ENCODE measurements around the gene SMO.
"Not testable (repeated sequence)": the region's sequence is repeated elsewhere in the genome, so short reads cannot be mapped to it uniquely, and the experiment has no call there.

The SMO gene

GRCh38 chr7:129169686-129170440 is 18.6 kb upstream of the SMO start:
- no peak for DNase-seq

- DNase-seq: no peak
Measured at GRCh38 chr7:129170441-129171021, 17.9 kb upstream of the SMO start.

- not testable (repeated sequence) for DNase-seq
Measured at GRCh38 chr7:129173861-129174260, 14.6 kb upstream of the SMO start.

GRCh38 chr7:129176916-129177710 is 11.3 kb upstream of the SMO start:
- no peak for DNase-seq

- no peak for DNase-seq
Measured at GRCh38 chr7:129184981-129185670, 3.3 kb upstream of the SMO start.

- DNase-seq: no peak
Measured at GRCh38 chr7:129186749-129187260, 1.6 kb upstream of the SMO start.

- no peak for DNase-seq
Measured at GRCh38 chr7:129187681-129188371, 607 bp upstream of the SMO start.

GRCh38 chr7:129188892-129189660 is 643 bp downstream of the SMO start:
- no peak for DNase-seq

- DNase-seq: no peak
Measured at GRCh38 chr7:129189661-129190310, 1.4 kb downstream of the SMO start.

GRCh38 chr7:129191272-129191671 is 2.8 kb downstream of the SMO start:
- DNase-seq: no peak

GRCh38 chr7:129193892-129194291 is 5.5 kb downstream of the SMO start:
- DNase-seq: no peak

- no peak for DNase-seq
Measured at GRCh38 chr7:129197771-129198170, 9.3 kb downstream of the SMO start.

- DNase-seq: no peak
Measured at GRCh38 chr7:129199406-129199805, 11.0 kb downstream of the SMO start.

GRCh38 chr7:129202058-129202777 is 13.8 kb downstream of the SMO start:
- DNase-seq: no peak

- no peak for DNase-seq
Measured at GRCh38 chr7:129203050-129203741, 14.8 kb downstream of the SMO start.

- no peak for DNase-seq
Measured at GRCh38 chr7:129205126-129205818, 16.8 kb downstream of the SMO start.

GRCh38 chr7:129205987-129206785 is 17.8 kb downstream of the SMO start:
- no peak for DNase-seq

GRCh38 chr7:129208667-129209066 is 20.2 kb downstream of the SMO start:
- DNase-seq: no peak

All from NCI-H1436 treated with DMSO at 0.1 percent for 48 hours (cell line).